Measurements from ENCODE around the gene MYO16.
"Not testable (repeated sequence)": the region's sequence is repeated elsewhere in the genome, so short reads cannot be mapped to it uniquely, and the experiment has no call there.

MYO16 gene

DNA sequence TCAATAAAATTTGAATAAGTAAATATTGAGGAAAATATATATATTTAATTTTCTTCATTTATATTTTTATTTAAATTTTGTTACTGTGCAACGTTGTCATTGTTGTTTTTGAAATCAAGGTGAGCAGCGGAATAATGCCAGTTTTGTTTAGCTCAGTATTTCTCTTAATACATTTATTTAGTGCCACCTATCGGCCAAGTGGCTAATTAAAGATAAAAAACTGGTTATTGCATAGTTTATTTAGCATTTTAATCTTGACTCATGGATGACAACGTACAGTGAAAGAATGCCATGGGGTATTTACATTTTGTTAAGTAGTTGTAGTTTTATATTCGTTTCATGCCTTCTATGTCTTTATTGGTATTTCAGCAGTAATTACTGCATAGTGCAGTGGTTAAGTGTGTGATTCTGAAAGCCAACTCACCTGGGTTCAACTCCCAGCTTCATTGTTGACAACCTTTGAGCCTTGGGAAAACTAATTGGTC, 265.9 kb downstream of the MYO16 start:
- Histone ChIP-seq H3K4me1 (no peaks in the 10 kb centered on the region), H3K27me3 (peaks cover 0 to 4% of the 10 kb centered on the region in 2 donors), H3K4me3 (no peak overlapping the region), H3K27ac (no peak overlapping the region), H3K9me3 (no peaks in the 10 kb centered on the region), H3K36me3 (no peaks in the 10 kb centered on the region)
- no peak for DNase-seq
- TF ChIP-seq, protein P1, sequence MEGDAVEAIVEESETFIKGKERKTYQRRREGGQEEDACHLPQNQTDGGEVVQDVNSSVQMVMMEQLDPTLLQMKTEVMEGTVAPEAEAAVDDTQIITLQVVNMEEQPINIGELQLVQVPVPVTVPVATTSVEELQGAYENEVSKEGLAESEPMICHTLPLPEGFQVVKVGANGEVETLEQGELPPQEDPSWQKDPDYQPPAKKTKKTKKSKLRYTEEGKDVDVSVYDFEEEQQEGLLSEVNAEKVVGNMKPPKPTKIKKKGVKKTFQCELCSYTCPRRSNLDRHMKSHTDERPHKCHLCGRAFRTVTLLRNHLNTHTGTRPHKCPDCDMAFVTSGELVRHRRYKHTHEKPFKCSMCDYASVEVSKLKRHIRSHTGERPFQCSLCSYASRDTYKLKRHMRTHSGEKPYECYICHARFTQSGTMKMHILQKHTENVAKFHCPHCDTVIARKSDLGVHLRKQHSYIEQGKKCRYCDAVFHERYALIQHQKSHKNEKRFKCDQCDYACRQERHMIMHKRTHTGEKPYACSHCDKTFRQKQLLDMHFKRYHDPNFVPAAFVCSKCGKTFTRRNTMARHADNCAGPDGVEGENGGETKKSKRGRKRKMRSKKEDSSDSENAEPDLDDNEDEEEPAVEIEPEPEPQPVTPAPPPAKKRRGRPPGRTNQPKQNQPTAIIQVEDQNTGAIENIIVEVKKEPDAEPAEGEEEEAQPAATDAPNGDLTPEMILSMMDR (IDR thresholded peaks at IDR 0.05): peak; percentile 34 to 42
- intact Hi-C loops (cut with DNase I; ENCODE audit: low total_unique reads): no loop called here

DNA sequence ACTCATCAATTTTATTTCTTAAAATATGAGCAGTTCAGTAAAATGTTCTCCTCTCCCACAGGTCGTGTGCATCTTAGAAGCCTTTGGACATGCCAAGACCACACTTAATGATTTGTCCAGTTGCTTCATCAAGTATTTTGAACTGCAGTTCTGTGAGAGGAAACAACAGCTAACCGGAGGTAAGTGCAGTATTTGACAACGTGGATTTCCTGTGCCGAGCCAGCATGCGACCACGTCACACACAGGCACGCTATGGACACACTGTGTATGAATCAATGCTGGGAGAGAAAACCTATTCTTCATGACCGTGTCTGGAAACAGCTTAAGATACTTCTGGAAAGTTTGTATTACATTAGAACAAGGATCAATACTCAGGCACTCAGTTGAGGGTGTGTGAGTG, 268.5 kb downstream of the MYO16 start:
- Histone ChIP-seq H3K36me3 (no peaks in the 10 kb centered on the region), H3K4me1 (no peaks in the 10 kb centered on the region), H3K9me3 (no peaks in the 10 kb centered on the region), H3K4me3 (no peak overlapping the region), H3K27me3 (peaks cover 0 to 4% of the 10 kb centered on the region in 2 donors), H3K27ac (no peak overlapping the region)
- TF ChIP-seq, protein P1 (IDR thresholded peaks at IDR 0.05): no peak
- intact Hi-C loops (cut with DNase I; ENCODE audit: low total_unique reads): no loop called here
- DNase-seq: no peak

DNA sequence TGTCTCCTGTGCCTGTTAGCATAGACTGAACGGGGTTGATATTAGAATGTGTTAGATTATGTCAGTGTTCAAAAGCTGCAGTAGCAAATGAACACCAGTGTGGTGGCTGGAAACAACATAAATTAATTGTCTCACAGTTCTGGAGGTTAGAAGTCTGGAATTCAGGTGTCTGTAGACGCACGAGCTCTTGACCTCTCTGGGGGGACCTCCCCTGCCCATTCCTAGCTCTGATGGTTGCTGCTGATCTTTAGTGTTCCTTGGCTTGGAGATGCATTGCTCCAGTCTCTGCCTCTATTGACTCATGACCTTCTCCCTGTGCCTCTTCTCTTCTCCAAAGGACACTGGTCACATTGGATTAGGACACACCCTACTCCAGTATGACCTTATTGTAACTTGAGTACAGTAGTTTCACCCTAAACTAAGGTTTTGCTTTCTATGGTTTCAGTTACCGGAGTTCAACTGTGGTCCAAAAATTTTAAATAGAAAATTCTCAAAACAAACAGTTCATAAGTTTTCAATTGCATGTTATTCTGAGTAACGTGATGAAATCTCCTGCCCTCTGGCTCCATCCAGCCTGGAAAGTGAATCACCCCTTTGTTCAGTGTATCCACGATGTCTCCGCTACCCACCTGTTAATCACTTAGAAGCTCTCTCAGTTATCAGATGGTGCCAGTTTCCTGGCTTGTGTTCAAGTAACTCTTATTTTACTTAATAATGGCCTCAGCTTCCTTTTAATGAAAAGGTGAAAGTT, 273.2 kb downstream of the MYO16 start:
- Histone ChIP-seq H3K27ac (no peak overlapping the region), H3K9me3 (no peaks in the 10 kb centered on the region), H3K36me3 (no peaks in the 10 kb centered on the region), H3K4me3 (no peak overlapping the region), H3K4me1 (no peaks in the 10 kb centered on the region), H3K27me3 (no peaks in the 10 kb centered on the region)
- DNase-seq: no peak
- TF ChIP-seq, protein P1 (IDR thresholded peaks at IDR 0.05): no peak
- intact Hi-C loops (cut with DNase I; ENCODE audit: low total_unique reads): no loop called here

DNA sequence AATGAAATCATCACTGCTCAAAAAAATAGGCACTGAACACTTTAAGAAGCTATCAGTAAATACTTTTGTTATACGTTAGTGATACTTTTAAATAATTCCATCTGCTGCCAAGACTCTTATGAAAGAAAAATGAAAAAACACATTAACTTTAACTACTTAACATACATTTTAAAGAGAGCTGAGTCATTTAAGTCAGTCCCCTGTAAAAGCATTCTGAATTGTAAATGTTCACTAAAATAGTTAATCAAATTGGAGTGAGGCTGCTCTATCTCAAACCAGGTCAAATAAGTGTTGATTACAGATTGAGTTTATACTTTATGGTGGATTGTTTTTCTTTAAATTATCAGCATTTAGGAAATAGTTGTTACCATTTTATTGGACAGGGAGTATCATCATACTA, 274.2 kb downstream of the MYO16 start:
- DNase-seq: no peak
- H3K9me3 ChIP-seq: no peaks in the 10 kb centered on the region
- H3K4me1 ChIP-seq: no peaks in the 10 kb centered on the region
- H3K27me3 ChIP-seq: no peaks in the 10 kb centered on the region
- no peak overlapping the region for H3K27ac ChIP-seq
- no peaks in the 10 kb centered on the region for H3K36me3 ChIP-seq
- TF ChIP-seq, protein P1 (IDR thresholded peaks at IDR 0.05): no peak
- H3K4me3 ChIP-seq: no peak overlapping the region
- intact Hi-C loops (cut with DNase I; ENCODE audit: low total_unique reads): no loop called here

DNA sequence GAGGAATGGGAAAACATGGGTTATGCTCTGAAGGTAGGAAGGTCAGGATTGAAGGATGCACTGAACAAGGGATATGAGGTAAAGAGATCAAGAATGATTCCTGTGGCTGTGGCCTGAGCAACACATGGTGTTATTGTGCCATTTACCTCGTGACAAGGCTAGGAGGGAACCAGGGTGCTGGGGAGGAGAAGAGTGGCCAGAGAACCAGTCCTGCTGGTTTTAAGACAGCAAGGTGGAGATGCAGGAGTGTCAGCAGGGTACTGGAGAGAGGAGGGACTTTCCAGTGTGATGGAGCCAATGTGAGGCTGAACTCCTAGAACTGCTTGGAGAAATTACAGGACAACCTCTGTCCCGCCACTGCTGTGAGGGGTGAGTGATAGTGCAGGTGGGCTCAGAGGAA, 282.4 kb downstream of the MYO16 start:
- H3K4me1 ChIP-seq: peaks cover 0 to 27% (median 15%) of the 10 kb centered on the region in 4 donors
- TF ChIP-seq, protein P1 (IDR thresholded peaks at IDR 0.05): no peak

DNA sequence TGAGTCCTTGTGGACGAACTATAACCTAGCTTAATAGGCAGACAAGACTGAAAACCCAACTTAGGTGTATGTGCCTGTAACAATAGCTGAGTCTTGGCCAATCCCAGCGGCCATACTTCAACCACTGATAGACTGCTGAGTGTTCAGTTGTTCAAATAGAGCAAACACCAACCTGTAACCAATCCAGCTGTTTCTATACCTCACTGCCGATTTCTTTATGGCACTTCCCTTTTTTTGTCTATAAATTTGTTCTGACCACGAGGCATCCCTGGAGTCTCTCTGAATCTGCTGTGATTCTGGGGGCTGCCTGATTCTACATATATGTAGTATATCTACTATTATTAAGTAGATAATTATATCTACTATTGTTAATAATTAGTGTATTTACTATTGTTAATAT, 284.3 kb downstream of the MYO16 start:
- H3K27me3 ChIP-seq; H3K36me3 ChIP-seq; H3K4me3 ChIP-seq; DNase-seq; H3K9me3 ChIP-seq; intact Hi-C loops (cut with DNase I; ENCODE audit: low total_unique reads): not testable (repeated sequence)
- Histone ChIP-seq H3K27ac (peak overlapping the region; percentile 84), H3K4me1 (peaks cover 0 to 34% (median 15%) of the 10 kb centered on the region in 4 donors)

More for the DNA sequence above, 282.4 kb downstream of the MYO16 start:
- Histone ChIP-seq H3K36me3 (no peaks in the 10 kb centered on the region), H3K9me3 (no peaks in the 10 kb centered on the region), H3K27ac (no peak overlapping the region), H3K4me3 (no peak overlapping the region), H3K27me3 (no peaks in the 10 kb centered on the region)
- intact Hi-C loops (cut with DNase I; ENCODE audit: low total_unique reads): no loop called here
- no peak for DNase-seq
